ENCODE data around the gene MTARC2. TPM values are rescaled to one million over a fixed set of nuclear protein-coding genes. Genes with fewer than 3 reads are reported as not detected.

Gene MTARC2
- total RNA-seq, 1 experiment from 2014 or later, result 16.5 TPM

GRCh38 chr1:220817907-220818306 is 69.8 kb downstream of the MTARC2 start:
- no TSS peak for BruUV-seq (replicated peaks)
- TF ChIP-seq CTCF (IDR thresholded peaks at IDR 0.05; ENCODE audit: insufficient read depth in 1 of 2, low read depth in 1 of 2, low read length in 1 of 2, severe bottlenecking in 1 of 2, unreplicated experiment in 1 of 2), result no peak
- Mint-ChIP-seq H3K36me3 (ENCODE audit: insufficient read depth, unreplicated experiment) (peaks cover 8% of the 10 kb centered on the region), H3K4me1 (ENCODE audit: low read depth, unreplicated experiment) (no peaks in the 10 kb centered on the region), H3K27ac (ENCODE audit: unreplicated experiment) (no peak overlapping the region), H3K27me3 (ENCODE audit: insufficient read depth, unreplicated experiment) (no peaks in the 10 kb centered on the region), H3K4me3 (ENCODE audit: unreplicated experiment) (no peak overlapping the region), H3K9me3 (ENCODE audit: unreplicated experiment) (no peaks in the 10 kb centered on the region)
- Histone ChIP-seq H3K4me3 (ENCODE audit: low read depth, low read length) (no peak overlapping the region), H3K9me3 (no peaks in the 10 kb centered on the region), H3K4me1 (no peaks in the 10 kb centered on the region), H3K27me3 (replicated peaks; ENCODE audit: control insufficient read depth, insufficient read depth, low read length) (no peaks in the 10 kb centered on the region), H3K36me3 (ENCODE audit: control insufficient read depth, insufficient read depth, low read length) (no peaks in the 10 kb centered on the region)
- ChIA-PET POLR2A (no interaction called here), CTCF (no interaction called here)
- no peak for DNase-seq
- intact Hi-C loops (cut with micrococcal nuclease; ENCODE audit: unreplicated experiment), result no loop called here

- Mint-ChIP-seq H3K27me3 (ENCODE audit: insufficient read depth, unreplicated experiment) (no peaks in the 10 kb centered on the region), H3K36me3 (ENCODE audit: insufficient read depth, unreplicated experiment) (peaks cover 8% of the 10 kb centered on the region), H3K4me1 (ENCODE audit: low read depth, unreplicated experiment) (no peaks in the 10 kb centered on the region), H3K9me3 (ENCODE audit: unreplicated experiment) (no peaks in the 10 kb centered on the region), H3K27ac (ENCODE audit: unreplicated experiment) (no peak overlapping the region), H3K4me3 (ENCODE audit: unreplicated experiment) (no peak overlapping the region)
- Histone ChIP-seq H3K4me3 (ENCODE audit: low read depth, low read length) (no peak overlapping the region), H3K36me3 (ENCODE audit: control insufficient read depth, insufficient read depth, low read length) (no peaks in the 10 kb centered on the region), H3K4me1 (no peaks in the 10 kb centered on the region), H3K9me3 (no peaks in the 10 kb centered on the region), H3K27me3 (replicated peaks; ENCODE audit: control insufficient read depth, insufficient read depth, low read length) (no peaks in the 10 kb centered on the region)
- POLR2A ChIA-PET, result no interaction called here
- no TSS peak for BruUV-seq (replicated peaks)
- intact Hi-C loops (cut with micrococcal nuclease; ENCODE audit: unreplicated experiment), result no loop called here
- CTCF ChIA-PET, result no interaction called here
- no peak for TF ChIP-seq CTCF (IDR thresholded peaks at IDR 0.05; ENCODE audit: insufficient read depth in 1 of 2, low read depth in 1 of 2, low read length in 1 of 2, severe bottlenecking in 1 of 2, unreplicated experiment in 1 of 2)
- no peak for DNase-seq
Observed at GRCh38 chr1:220818421-220819173, 70.5 kb downstream of the MTARC2 start.

DNA sequence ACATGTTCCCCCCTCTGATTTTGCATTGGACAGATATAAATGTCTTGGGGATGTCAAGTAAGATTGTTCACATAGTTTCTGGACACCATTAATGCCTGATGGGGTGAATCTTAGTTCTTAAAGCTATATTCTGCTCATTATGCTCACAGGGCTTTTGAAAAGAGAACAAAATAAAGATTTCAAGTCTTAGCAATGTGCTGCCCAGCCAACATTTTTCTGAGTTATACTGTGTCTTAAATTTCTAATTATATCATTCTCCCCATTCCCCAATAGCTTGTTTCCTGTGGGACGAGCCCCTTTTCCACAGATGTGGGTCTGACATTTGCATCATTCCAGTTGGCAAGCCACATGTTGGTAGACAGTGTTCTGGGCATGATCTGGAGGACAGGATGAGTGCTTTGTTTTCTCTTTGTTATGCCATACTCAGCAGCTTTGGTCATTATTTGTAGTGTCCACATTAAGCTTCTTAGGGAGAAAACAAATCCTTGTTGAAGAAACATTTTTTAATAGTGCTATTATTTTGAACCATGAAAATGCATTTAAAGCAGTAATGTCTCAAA is 71.4 kb downstream of the MTARC2 start:
- no peak overlapping the region for H3K4me3 Mint-ChIP-seq (ENCODE audit: unreplicated experiment)
- BruUV-seq (replicated peaks), result no TSS peak
- DNase-seq, result no peak
- intact Hi-C loops (cut with micrococcal nuclease; ENCODE audit: unreplicated experiment), result no loop called here
- no peaks in the 10 kb centered on the region for H3K9me3 Mint-ChIP-seq (ENCODE audit: unreplicated experiment)
- ChIA-PET POLR2A (no interaction called here), CTCF (interaction anchor here (0.6 kb wide), 1 partner anchor 10 kb away, joined by 3 read pairs; no protein-coding TSS in a partner anchor)
- no peaks in the 10 kb centered on the region for H3K27me3 Mint-ChIP-seq (ENCODE audit: insufficient read depth, unreplicated experiment)
- no peak overlapping the region for H3K4me3 ChIP-seq (ENCODE audit: low read depth, low read length)
- H3K4me1 Mint-ChIP-seq (ENCODE audit: low read depth, unreplicated experiment), result peaks cover 5% of the 10 kb centered on the region
- H3K9me3 ChIP-seq, result no peaks in the 10 kb centered on the region
- no peaks in the 10 kb centered on the region for H3K27me3 ChIP-seq (replicated peaks; ENCODE audit: control insufficient read depth, insufficient read depth, low read length)
- no peaks in the 10 kb centered on the region for H3K36me3 ChIP-seq (ENCODE audit: control insufficient read depth, insufficient read depth, low read length)
- H3K4me1 ChIP-seq, result no peaks in the 10 kb centered on the region
- no peak overlapping the region for H3K27ac Mint-ChIP-seq (ENCODE audit: unreplicated experiment)
- TF ChIP-seq CTCF (IDR thresholded peaks at IDR 0.05; ENCODE audit: insufficient read depth in 1 of 2, low read depth in 1 of 2, low read length in 1 of 2, severe bottlenecking in 1 of 2, unreplicated experiment in 1 of 2), result no peak
- H3K36me3 Mint-ChIP-seq (ENCODE audit: insufficient read depth, unreplicated experiment), result peaks cover 8% of the 10 kb centered on the region

Measured in Caco-2 (cell line).